Skeletal muscle tissue (tissue), 4 donors: ENCODE results near the gene MYO7B. TPM values are rescaled to one million over a fixed set of nuclear protein-coding genes. Genes with fewer than 3 reads are reported as not detected.

ENCODE experiments used
- H3K27ac ChIP-seq: one replicate; pipeline ENCODE4 v1.7.0; 2013; ENCODE audit warnings: mild to moderate bottlenecking, low read depth, low read length, inconsistent platforms
- H3K27me3 ChIP-seq, 3 donors: one replicate each; pipeline ENCODE4 v1.7.0; 2013; ENCODE audit warnings: low read length in 3 of 3; ENCODE audit not compliant: control insufficient read depth in 3 of 3, insufficient read depth in 3 of 3
- H3K36me3 ChIP-seq, 3 donors: one replicate each; pipeline ENCODE4 v1.7.0; 2013; ENCODE audit warnings: low read length in 3 of 3; ENCODE audit not compliant: control insufficient read depth in 3 of 3, insufficient read depth in 3 of 3
- H3K4me1 ChIP-seq, 3 donors: one replicate each; pipeline ENCODE4 v1.7.0; 2013; ENCODE audit warnings: low read length in 3 of 3, mild to moderate bottlenecking in 3 of 3; ENCODE audit not compliant: control insufficient read depth in 3 of 3, insufficient read depth in 3 of 3
- H3K4me3 ChIP-seq, 3 donors: one replicate each; pipeline ENCODE4 v1.7.0; 2013; ENCODE audit warnings: low read length in 3 of 3
- H3K9ac ChIP-seq, 3 donors: one replicate each; pipeline ENCODE4 v1.7.0; 2013; ENCODE audit warnings: low read length in 3 of 3, mild to moderate bottlenecking in 3 of 3, moderate library complexity in 2 of 3, low read depth in 1 of 3
- H3K9me3 ChIP-seq, 3 donors: one replicate each; pipeline ENCODE4 v1.7.0; 2013; ENCODE audit warnings: low read length in 3 of 3; ENCODE audit not compliant: control insufficient read depth in 3 of 3
- total RNA-seq: library from RNA; depleted of rRNA; stranded (reverse); fragments of >200 nt; gene quantifications from one replicate; pipeline ENCODE4 v1.2.3, GENCODE V29; 2014
- donor health status: Osteomylitis.

Gene MYO7B
- 1.0 TPM for total RNA-seq

GRCh38 chr2:127535422-127535901, at the start of gene MYO7B:
TSS of gene MYO7B (plus strand) at chr2:127535683. CDS start at chr2:127559723, 24,040 bp downstream.
- Histone ChIP-seq H3K27me3 (peaks cover 5 to 10% (median 6%) of the 10 kb centered on the region in 3 donors), H3K36me3 (no peaks in the 10 kb centered on the region), H3K4me3 (no peak within 1 kb of the TSS), H3K4me1 (no peaks in the 10 kb centered on the region), H3K9ac (no peak within 1 kb of the TSS), H3K27ac (no peak within 1 kb of the TSS), H3K9me3 (no peaks in the 10 kb centered on the region)

GRCh38 chr2:127485694-127486071, 49.8 kb upstream of the MYO7B start:
- H3K9ac ChIP-seq, result no peak overlapping the region
- no peaks in the 10 kb centered on the region for H3K9me3 ChIP-seq
- H3K36me3 ChIP-seq, result peaks cover 43 to 75% (median 66%) of the 10 kb centered on the region in 3 donors
- H3K4me3 ChIP-seq, result no peak overlapping the region
- H3K27ac ChIP-seq, result no peak overlapping the region
- no peaks in the 10 kb centered on the region for H3K4me1 ChIP-seq
- no peaks in the 10 kb centered on the region for H3K27me3 ChIP-seq

- H3K4me1 ChIP-seq, result no peaks in the 10 kb centered on the region
- peaks cover 46 to 71% (median 65%) of the 10 kb centered on the region in 3 donors for H3K36me3 ChIP-seq
- no peaks in the 10 kb centered on the region for H3K27me3 ChIP-seq
- H3K4me3 ChIP-seq, result no peak overlapping the region
- no peaks in the 10 kb centered on the region for H3K9me3 ChIP-seq
- no peak overlapping the region for H3K27ac ChIP-seq
- no peak overlapping the region for H3K9ac ChIP-seq
These were observed 49.0 kb upstream of the MYO7B start for GRCh38 chr2:127486247-127487058.

GRCh38 chr2:127490283-127490682, 45.2 kb upstream of the MYO7B start:
- Histone ChIP-seq H3K9ac (no peak overlapping the region), H3K4me3 (no peak overlapping the region), H3K36me3 (peaks cover 46 to 73% (median 72%) of the 10 kb centered on the region in 3 donors)

GRCh38 chr2:127498386-127498785, 37.1 kb upstream of the MYO7B start:
- Histone ChIP-seq H3K27ac (no peak overlapping the region), H3K4me3 (no peak overlapping the region), H3K9me3 (no peaks in the 10 kb centered on the region), H3K9ac (no peak overlapping the region), H3K27me3 (no peaks in the 10 kb centered on the region), H3K36me3 (peaks cover 15 to 54% (median 41%) of the 10 kb centered on the region in 3 donors), H3K4me1 (no peaks in the 10 kb centered on the region)

More at GRCh38 chr2:127490283-127490682, 45.2 kb upstream of the MYO7B start:
- no peaks in the 10 kb centered on the region for H3K9me3 ChIP-seq
- H3K27me3 ChIP-seq, result no peaks in the 10 kb centered on the region
- H3K4me1 ChIP-seq, result no peaks in the 10 kb centered on the region
- no peak overlapping the region for H3K27ac ChIP-seq

- Histone ChIP-seq H3K4me3 (no peak overlapping the region), H3K36me3 (peaks cover 11 to 47% (median 34%) of the 10 kb centered on the region in 3 donors), H3K4me1 (peaks cover 14 to 15% (median 15%) of the 10 kb centered on the region in 3 donors), H3K9me3 (no peaks in the 10 kb centered on the region), H3K27me3 (no peaks in the 10 kb centered on the region), H3K9ac (no peak overlapping the region), H3K27ac (no peak overlapping the region)
These were observed 32.0 kb upstream of the MYO7B start for GRCh38 chr2:127503491-127503890.

- Histone ChIP-seq H3K9me3 (no peaks in the 10 kb centered on the region), H3K9ac (no peak overlapping the region), H3K4me3 (no peak overlapping the region), H3K27ac (no peak overlapping the region), H3K27me3 (no peaks in the 10 kb centered on the region), H3K4me1 (peaks cover 19 to 25% (median 23%) of the 10 kb centered on the region in 3 donors), H3K36me3 (peaks cover 11 to 42% (median 34%) of the 10 kb centered on the region in 3 donors)
These were observed 30.7 kb upstream of the MYO7B start for GRCh38 chr2:127504552-127505430.

GRCh38 chr2:127506510-127506909, 29.0 kb upstream of the MYO7B start:
- peak overlapping the region; percentile 66 for H3K27ac ChIP-seq
- H3K36me3 ChIP-seq, result peaks cover 11 to 34% (median 29%) of the 10 kb centered on the region in 3 donors
- H3K4me1 ChIP-seq, result peaks cover 19 to 25% (median 25%) of the 10 kb centered on the region in 3 donors
- no peak overlapping the region for H3K4me3 ChIP-seq
- no peak overlapping the region for H3K9ac ChIP-seq
- no peaks in the 10 kb centered on the region for H3K9me3 ChIP-seq
- no peaks in the 10 kb centered on the region for H3K27me3 ChIP-seq

- H3K4me1 ChIP-seq, result peaks cover 24 to 36% (median 34%) of the 10 kb centered on the region in 3 donors
- H3K4me3 ChIP-seq, result peak overlapping the region in 1 of 3 donors; percentile 5
- H3K27ac ChIP-seq, result peak overlapping the region; percentile 66
- no peaks in the 10 kb centered on the region for H3K27me3 ChIP-seq
- no peaks in the 10 kb centered on the region for H3K9me3 ChIP-seq
- H3K9ac ChIP-seq, result no peak overlapping the region
- peaks cover 7 to 21% (median 18%) of the 10 kb centered on the region in 3 donors for H3K36me3 ChIP-seq
These were observed 27.4 kb upstream of the MYO7B start for GRCh38 chr2:127508023-127508630.
